Right lobe of liver (tissue), 4 donors: ENCODE results near the gene MPHOSPH8.

Experiments used
- CTCF ChIP-seq, 4 donors: fragments of 200-600 bp in 3 of 4; fragments of 450-650 bp in 1 of 4; IDR thresholded peaks; one replicate each; pipeline versions ENCODE4 v1.5.1 to v1.8.0; 2016 to 2022; ENCODE audit warnings: antibody characterized with exemption in 4 of 4, mild to moderate bottlenecking in 2 of 4
- POLR2A ChIP-seq: fragments of 450-650 bp; IDR thresholded peaks from one replicate; pipeline ENCODE4 v1.6.1; 2017; ENCODE audit warnings: antibody characterized with exemption, mild to moderate bottlenecking
- donor health status: DM: no; HTN: no; CAD: no.
- donor health status: DM: no; HTN: no; CAD: no.
- donor health status: DM: no; HTN: yes; CAD: no.

GRCh38 chr13:19597523-19597922, 35.9 kb upstream of the MPHOSPH8 start:
- no peak for TF ChIP-seq CTCF (IDR thresholded peaks at IDR 0.05)
- no peak for TF ChIP-seq POLR2A
